ENCODE data around the gene ATP13A4. TPM values are rescaled to one million over a fixed set of nuclear protein-coding genes. Genes with fewer than 3 reads are reported as not detected.

ATP13A4 gene
- polyA plus RNA-seq, 1 donor from 2014 or later = 6.2 TPM

DNA sequence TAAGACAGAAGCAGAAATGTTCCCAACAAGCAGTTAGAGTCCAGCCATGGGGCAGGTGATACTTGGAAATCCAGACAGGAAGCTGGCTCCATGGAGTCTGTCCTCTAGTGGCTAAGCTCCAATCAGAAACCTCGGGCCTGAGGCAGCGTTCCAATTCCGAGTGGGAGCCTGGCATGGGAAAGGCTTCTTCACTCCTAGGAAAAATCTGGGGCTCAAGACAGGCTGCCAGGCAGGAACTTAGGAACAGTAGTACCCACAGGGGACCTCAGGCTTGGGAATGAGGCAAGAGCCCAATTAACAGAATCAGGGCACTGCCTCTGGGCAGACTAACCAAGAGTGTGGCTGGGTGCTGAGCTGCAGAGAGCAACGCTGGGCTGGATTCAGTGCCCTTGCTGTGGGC lies 6.2 kb upstream of the ATP13A4 start:
- H4K20me1 ChIP-seq (ENCODE audit: insufficient read depth) = no peaks in the 10 kb centered on the region
- TF ChIP-seq EZH2 (IDR thresholded peaks at IDR 0.05; ENCODE audit: borderline replicate concordance, insufficient read depth, low read length, poor library complexity, severe bottlenecking) (no peak), EP300 (conservative IDR thresholded peaks at IDR 0.05; ENCODE audit: poor library complexity, severe bottlenecking) (no peak), REST (IDR thresholded peaks at IDR 0.05; ENCODE audit: borderline replicate concordance) (no peak), POLR2AphosphoS5 (IDR thresholded peaks at IDR 0.05) (no peak), TAF1 (IDR thresholded peaks at IDR 0.05; ENCODE audit: low read depth) (no peak), CTCF (IDR thresholded peaks at IDR 0.05; ENCODE audit: poor library complexity, severe bottlenecking) (no peak), SMC3 (conservative IDR thresholded peaks at IDR 0.05; ENCODE audit: poor library complexity) (no peak), RAD21 (conservative IDR thresholded peaks at IDR 0.05) (no peak), MXI1 (conservative IDR thresholded peaks at IDR 0.05; ENCODE audit: poor library complexity, severe bottlenecking) (no peak)
- H3K27me3 ChIP-seq (ENCODE audit: insufficient read depth, low read depth, low read length) = no peaks in the 10 kb centered on the region
- no peak overlapping the region for H2AFZ ChIP-seq (ENCODE audit: low read depth, low read length)
- H3K4me3 ChIP-seq (ENCODE audit: low read length) = no peak overlapping the region
- H3K4me2 ChIP-seq (ENCODE audit: low read length) = no peak overlapping the region
- H3K27ac ChIP-seq (ENCODE audit: low read length) = no peak overlapping the region
- no peaks in the 10 kb centered on the region for H3F3A ChIP-seq (ENCODE audit: insufficient read depth, low read length, poor library complexity, severe bottlenecking)
- H3K9me3 ChIP-seq (ENCODE audit: low read length) = no peaks in the 10 kb centered on the region
- no peak overlapping the region for H3K9ac ChIP-seq (ENCODE audit: low read length)
- H3K9me2 ChIP-seq (ENCODE audit: insufficient read depth, low read length) = no peaks in the 10 kb centered on the region
- no peaks in the 10 kb centered on the region for H3K79me2 ChIP-seq (replicated peaks; ENCODE audit: insufficient read depth, low read length)
- H3K36me3 ChIP-seq (ENCODE audit: insufficient read depth, low read length) = no peaks in the 10 kb centered on the region

GRCh38 chr3:193560091-193560490 lies 5.4 kb upstream of the ATP13A4 start:
- Histone ChIP-seq H3F3A (ENCODE audit: insufficient read depth, low read length, poor library complexity, severe bottlenecking) (no peaks in the 10 kb centered on the region), H3K9me2 (ENCODE audit: insufficient read depth, low read length) (no peaks in the 10 kb centered on the region), H4K20me1 (ENCODE audit: insufficient read depth) (no peaks in the 10 kb centered on the region), H3K79me2 (replicated peaks; ENCODE audit: insufficient read depth, low read length) (no peaks in the 10 kb centered on the region), H3K36me3 (ENCODE audit: insufficient read depth, low read length) (no peaks in the 10 kb centered on the region), H3K9ac (ENCODE audit: low read length) (no peak overlapping the region), H2AFZ (ENCODE audit: low read depth, low read length) (no peak overlapping the region), H3K9me3 (ENCODE audit: low read length) (no peaks in the 10 kb centered on the region), H3K27me3 (ENCODE audit: insufficient read depth, low read depth, low read length) (no peaks in the 10 kb centered on the region), H3K27ac (ENCODE audit: low read length) (no peak overlapping the region), H3K4me2 (ENCODE audit: low read length) (no peak overlapping the region), H3K4me3 (ENCODE audit: low read length) (no peak overlapping the region)
- TF ChIP-seq REST (IDR thresholded peaks at IDR 0.05; ENCODE audit: borderline replicate concordance) (no peak), TAF1 (IDR thresholded peaks at IDR 0.05; ENCODE audit: low read depth) (no peak), POLR2AphosphoS5 (IDR thresholded peaks at IDR 0.05) (no peak), MXI1 (conservative IDR thresholded peaks at IDR 0.05; ENCODE audit: poor library complexity, severe bottlenecking) (no peak), EP300 (conservative IDR thresholded peaks at IDR 0.05; ENCODE audit: poor library complexity, severe bottlenecking) (no peak), EZH2 (IDR thresholded peaks at IDR 0.05; ENCODE audit: borderline replicate concordance, insufficient read depth, low read length, poor library complexity, severe bottlenecking) (no peak), SMC3 (conservative IDR thresholded peaks at IDR 0.05; ENCODE audit: poor library complexity) (no peak), CTCF (IDR thresholded peaks at IDR 0.05; ENCODE audit: poor library complexity, severe bottlenecking) (no peak), RAD21 (conservative IDR thresholded peaks at IDR 0.05) (no peak)
